IMR-90 (cell line): Measurements from ENCODE around the gene MAGEB1. TPM values are rescaled to one million over a fixed set of nuclear protein-coding genes. Genes with fewer than 3 reads are reported as not detected.

ENCODE experiments used
- ATAC-seq: fragments of 200-7000 bp; cut with Tn5 transposase; 2 replicates; pipeline ENCODE4 v1.9.1; 2020; ENCODE audit warnings: low read depth, mild to moderate bottlenecking, moderate library complexity
- BruUV-seq: library from RNA; stranded (reverse); fragments of 400-500 nt; replicated peaks from 2 replicates; lab custom pipeline; 2021; lab: Mats Ljungman, UMichigan
- CTCF ChIA-PET: fragments of 300-600 bp; formaldehyde crosslinking; extraction: SDS; loops from one replicate; lab custom pipeline; 2021; ENCODE audit warnings: antibody characterized with exemption; lab: Yijun Ruan, JAX
- POLR2A ChIA-PET: fragments of 300-600 bp; sonication (Branson Sonifier 250); formaldehyde crosslinking; loops from one replicate; lab custom pipeline; 2022; ENCODE audit warnings: antibody characterized with exemption; ENCODE audit not compliant: unreplicated experiment; lab: Charles Lee
- DNase-seq: peaks from one replicate; pipeline ENCODE4 v3.0.0; 2013
- H2AFZ ChIP-seq: replicated peaks from 2 replicates; pipeline ENCODE3; 2013; ENCODE audit warnings: low read length, mild to moderate bottlenecking; ENCODE audit not compliant: poor library complexity
- H2AK5ac ChIP-seq: 2 replicates; pipeline ENCODE4 v1.6.1; 2013; ENCODE audit warnings: low read depth, low read length, inconsistent platforms
- H2AK9ac ChIP-seq: replicated peaks from 2 replicates; pipeline ENCODE3; 2013; ENCODE audit warnings: mild to moderate bottlenecking, low read depth, low read length, moderate library complexity; ENCODE audit not compliant: poor library complexity
- H2BK120ac ChIP-seq: 2 replicates; pipeline ENCODE4 v1.6.1; 2013; ENCODE audit warnings: low read depth, low read length, inconsistent platforms
- H2BK15ac ChIP-seq: 3 replicates; pipeline ENCODE4 v1.6.1; 2013; ENCODE audit warnings: low read depth, low read length, inconsistent platforms
- H2BK20ac ChIP-seq: 2 replicates; pipeline ENCODE4 v1.6.1; 2013; ENCODE audit warnings: low read depth, mild to moderate bottlenecking, inconsistent platforms, low read length, moderate library complexity
- H2BK5ac ChIP-seq: 2 replicates; pipeline ENCODE4 v1.6.1; 2013; ENCODE audit warnings: mild to moderate bottlenecking, low read depth, low read length, inconsistent platforms; ENCODE audit not compliant: poor library complexity, severe bottlenecking
- H3K14ac ChIP-seq: replicated peaks from 2 replicates; pipeline ENCODE4 v1.6.1; 2013; ENCODE audit warnings: low read depth, low read length, inconsistent platforms
- H3K18ac ChIP-seq: 2 replicates; pipeline ENCODE4 v1.6.1; 2013; ENCODE audit warnings: low read depth, low read length, control low read depth
- H3K23ac ChIP-seq: 2 replicates; pipeline ENCODE4 v1.6.1; 2013; ENCODE audit warnings: low read depth, low read length, inconsistent platforms
- H3K27ac ChIP-seq: 2 replicates; pipeline ENCODE4 v1.5.1; 2013; ENCODE audit warnings: mild to moderate bottlenecking, control low read depth, low read length; ENCODE audit not compliant: insufficient read depth
- H3K27me3 ChIP-seq: 2 replicates; pipeline ENCODE4 v1.6.1; 2013; ENCODE audit warnings: low read length; ENCODE audit not compliant: control insufficient read depth, insufficient read depth
- H3K36me3 ChIP-seq: 2 replicates; pipeline ENCODE4 v1.6.1; 2013; ENCODE audit warnings: low read length, mixed read lengths; ENCODE audit not compliant: control insufficient read depth, insufficient read depth
- H3K4ac ChIP-seq: 2 replicates; pipeline ENCODE4 v1.6.1; 2013; ENCODE audit warnings: low read depth, low read length, inconsistent platforms
- H3K4me1 ChIP-seq: 2 replicates; pipeline ENCODE4 v1.6.1; 2013; ENCODE audit warnings: low read length, mixed read lengths; ENCODE audit not compliant: control insufficient read depth, insufficient read depth
- H3K4me2 ChIP-seq: 2 replicates; pipeline ENCODE4 v1.6.1; 2013; ENCODE audit warnings: low read depth, mild to moderate bottlenecking, control low read depth, low read length, moderate library complexity
- H3K4me3 ChIP-seq: 2 replicates; pipeline ENCODE4 v1.5.1; 2013; ENCODE audit warnings: low read depth, mild to moderate bottlenecking, control low read depth, low read length, moderate library complexity; ENCODE audit not compliant: insufficient read depth
- H3K56ac ChIP-seq: 2 replicates; pipeline ENCODE4 v1.6.1; 2013; ENCODE audit warnings: low read length, inconsistent platforms; ENCODE audit not compliant: insufficient read depth; ENCODE audit errors: extremely low read depth
- H3K79me1 ChIP-seq, 2 experiments: 2 replicates each; pipeline ENCODE4 v1.6.1; 2013; ENCODE audit warnings: low read length in 2 of 2, inconsistent platforms in 1 of 2, low read depth in 1 of 2
- H3K9ac ChIP-seq: 2 replicates; pipeline ENCODE4 v1.6.1; 2013; ENCODE audit warnings: low read depth, low read length, control low read depth
- H3K9me1 ChIP-seq: 2 replicates; pipeline ENCODE4 v1.6.1; 2013; ENCODE audit warnings: low read length, inconsistent platforms; ENCODE audit not compliant: insufficient read depth
- H3K9me3 ChIP-seq: 2 replicates; pipeline ENCODE4 v1.6.1; 2013; ENCODE audit warnings: low read length; ENCODE audit not compliant: control insufficient read depth, insufficient read depth
- H4K20me1 ChIP-seq: 2 replicates; pipeline ENCODE4 v1.6.1; 2013; ENCODE audit warnings: low read length, inconsistent platforms; ENCODE audit not compliant: insufficient read depth
- H4K5ac ChIP-seq: 2 replicates; pipeline ENCODE4 v1.6.1; 2013; ENCODE audit warnings: mild to moderate bottlenecking, low read depth, low read length, control low read depth
- H4K8ac ChIP-seq, 2 experiments: 2 replicates each; pipeline ENCODE4 v1.6.1; 2013; ENCODE audit warnings: low read depth in 2 of 2, low read length in 2 of 2, control low read depth in 1 of 2, inconsistent platforms in 1 of 2
- H4K91ac ChIP-seq: 2 replicates; pipeline ENCODE4 v1.6.1; 2013; ENCODE audit warnings: low read depth, low read length, inconsistent platforms; ENCODE audit not compliant: insufficient read depth
- BHLHE40 ChIP-seq: fragments of 150-350 bp; IDR thresholded peaks from 2 replicates; pipeline ENCODE4 v1.6.1; 2016; ENCODE audit warnings: mild to moderate bottlenecking, low read depth, low read length
- CEBPB ChIP-seq: IDR thresholded peaks from 2 replicates; pipeline ENCODE4 v1.6.1; 2012; ENCODE audit warnings: low read depth, low read length, improper control_type of control experiment
- CHD1 ChIP-seq: IDR thresholded peaks from 2 replicates; pipeline ENCODE4 v1.6.1; 2012; ENCODE audit warnings: low read depth, low read length, improper control_type of control experiment
- CTCF ChIP-seq: conservative IDR thresholded peaks from 2 replicates; pipeline ENCODE4 v1.5.1; 2012; ENCODE audit warnings: mild to moderate bottlenecking, low read depth, low read length, improper control_type of control experiment
- ELK1 ChIP-seq: fragments of 150-350 bp; IDR thresholded peaks from 2 replicates; pipeline ENCODE4 v1.6.1; 2016; ENCODE audit warnings: low read depth, mild to moderate bottlenecking, low read length, moderate library complexity, borderline replicate concordance
- FOS ChIP-seq: fragments of 150-350 bp; IDR thresholded peaks from 2 replicates; pipeline ENCODE4 v1.6.1; 2016; ENCODE audit warnings: low read depth, low read length
- MAFK ChIP-seq: IDR thresholded peaks from 2 replicates; pipeline ENCODE4 v1.6.1; 2012; ENCODE audit warnings: low read depth, low read length, improper control_type of control experiment
- MAZ ChIP-seq: IDR thresholded peaks from 2 replicates; pipeline ENCODE4 v1.6.1; 2012; ENCODE audit warnings: low read depth, mild to moderate bottlenecking, low read length, improper control_type of control experiment, moderate library complexity, borderline replicate concordance
- MXI1 ChIP-seq: IDR thresholded peaks from 2 replicates; pipeline ENCODE4 v1.6.1; 2012; ENCODE audit warnings: low read depth, mild to moderate bottlenecking, low read length, moderate library complexity, borderline replicate concordance
- NFE2L2 ChIP-seq: fragments of 150-350 bp; IDR thresholded peaks from 2 replicates; pipeline ENCODE4 v1.6.1; 2016; ENCODE audit warnings: low read depth, mild to moderate bottlenecking, low read length
- POLR2A ChIP-seq: IDR thresholded peaks from 2 replicates; pipeline ENCODE4 v1.6.1; 2012; ENCODE audit warnings: mild to moderate bottlenecking, low read depth, low read length
- RAD21 ChIP-seq: IDR thresholded peaks from 2 replicates; pipeline ENCODE4 v1.6.1; 2012; ENCODE audit warnings: low read length, improper control_type of control experiment
- RCOR1 ChIP-seq: IDR thresholded peaks from 2 replicates; pipeline ENCODE4 v1.6.1; 2012; ENCODE audit warnings: mild to moderate bottlenecking, low read length, improper control_type of control experiment; ENCODE audit not compliant: insufficient replicate concordance
- RFX5 ChIP-seq: IDR thresholded peaks from 2 replicates; pipeline ENCODE4 v1.8.0; 2012; ENCODE audit warnings: low read depth, mild to moderate bottlenecking, low read length, moderate library complexity
- SMC3 ChIP-seq: fragments of 150-350 bp; IDR thresholded peaks from 2 replicates; pipeline ENCODE4 v1.6.1; 2016; ENCODE audit warnings: low read depth, mild to moderate bottlenecking, antibody characterized with exemption, low read length, moderate library complexity
- USF2 ChIP-seq: fragments of 150-350 bp; IDR thresholded peaks from 2 replicates; pipeline ENCODE4 v1.6.1; 2017; ENCODE audit warnings: mild to moderate bottlenecking, antibody characterized with exemption, low read length, low read depth
- WGBS, 2 experiments: methylation state at CpG; one replicate each; pipeline versions ENCODE4 v1.1.5 to v1.1.7; 2013; ENCODE audit warnings: missing lambda C conversion rate in 2 of 2; ENCODE audit not compliant: insufficient read length in 1 of 2; ENCODE audit errors: extremely low coverage in 2 of 2; 5-methylcytosine and 5-hydroxymethylcytosine counted together
- dilution Hi-C: fragments of 300-500 bp; cut with HindIII; formaldehyde crosslinking; loops from one replicate; pipeline ENCODE4 v1.14.3; 2018; ENCODE audit warnings: low sequenced_read_pairs; ENCODE audit not compliant: unreplicated experiment
- in situ Hi-C: fragments of 300-500 bp; cut with MboI; formaldehyde crosslinking; loops from 3 replicates; pipeline ENCODE4 v1.14.3; 2019; ENCODE audit warnings: low sequenced_read_pairs, inconsistent platforms, mixed read lengths
- intact Hi-C: fragments of 100-400 bp; cut with micrococcal nuclease; formaldehyde crosslinking; loops from 2 replicates; pipeline ENCODE4 v1.10.0; 2022
- polyA plus RNA-seq, 3 experiments: library from polyadenylated mRNA; depleted of rRNA; stranded (reverse); fragments of >200 nt; gene quantifications; 2 replicates each; pipeline ENCODE4 v1.2.3, GENCODE V29; 2012; ENCODE audit warnings: low replicate concordance in 1 of 3
- total RNA-seq: library from RNA; depleted of rRNA; stranded (reverse); fragments of >200 nt; gene quantifications from 2 replicates; pipeline ENCODE4 v1.2.3, GENCODE V29; 2012

MAGEB1 gene
- total and polyA plus RNA-seq, 2 of the 4 experiments (the other 2 are of a cell fraction) = not detected

GRCh38 chrX:30220661-30221060 lies 26.3 kb upstream of the MAGEB1 start:
- CTCF ChIA-PET = no interaction called here
- no peak for ATAC-seq
- H4K91ac ChIP-seq = no peak overlapping the region
- in situ Hi-C loops (no loop called here), intact Hi-C loops (no loop called here), dilution Hi-C loops (no loop called here)
- POLR2A ChIA-PET = no interaction called here
- no peak for TF ChIP-seq POLR2A
- TF ChIP-seq MXI1 = no peak
- no peak for TF ChIP-seq BHLHE40
- TF ChIP-seq RFX5 = no peak
- TF ChIP-seq NFE2L2 = no peak
- no peak for TF ChIP-seq RCOR1
- no peak for TF ChIP-seq CHD1
- no peak for TF ChIP-seq MAZ
- no peak for TF ChIP-seq CEBPB
- TF ChIP-seq USF2 = no peak
- no peak for TF ChIP-seq RAD21
- no peak for TF ChIP-seq MAFK
- TF ChIP-seq CTCF = no peak
- no peak for TF ChIP-seq ELK1
- TF ChIP-seq SMC3 = no peak
- no peak for TF ChIP-seq FOS
- no peak overlapping the region for H2AK9ac ChIP-seq
- H3K9me3 ChIP-seq = no peaks in the 10 kb centered on the region
- H2AFZ ChIP-seq = no peak overlapping the region
- H3K4me3 ChIP-seq = no peak overlapping the region
- no peak overlapping the region for H2BK15ac ChIP-seq
- no peak overlapping the region for H3K27ac ChIP-seq
- DNase-seq = no peak
- no peak overlapping the region for H3K14ac ChIP-seq
- H3K4ac ChIP-seq = no peak overlapping the region
- H3K9ac ChIP-seq = no peak overlapping the region
- no peak overlapping the region for H4K5ac ChIP-seq
- no peak overlapping the region for H2AK5ac ChIP-seq
- WGBS, 2 experiments = no CpG with 5 or more reads among the region's 5 CpGs
- no peak overlapping the region for H2BK5ac ChIP-seq
- no TSS peak for BruUV-seq
- H3K27me3 ChIP-seq = no peaks in the 10 kb centered on the region
- no peak overlapping the region for H4K8ac ChIP-seq
- no peaks in the 10 kb centered on the region for H3K4me1 ChIP-seq
- no peak overlapping the region for H3K23ac ChIP-seq
- no peaks in the 10 kb centered on the region for H3K36me3 ChIP-seq
- H4K20me1 ChIP-seq = no peaks in the 10 kb centered on the region
- no peaks in the 10 kb centered on the region for H3K9me1 ChIP-seq
- H2BK20ac ChIP-seq = no peak overlapping the region
- no peak overlapping the region for H2BK120ac ChIP-seq
- H3K56ac ChIP-seq = no peak overlapping the region
- H3K18ac ChIP-seq = no peak overlapping the region
- no peaks in the 10 kb centered on the region for H3K79me1 ChIP-seq
- H3K4me2 ChIP-seq = no peak overlapping the region
